ENCODE data around the gene EXOSC6.
A peak's percentile ranks its signal among the peaks of the same experiment; 100 is the strongest.

The EXOSC6 gene

GRCh38 chr16:70255574-70255973 lies 3.8 kb upstream of the EXOSC6 start:
- CTCF ChIA-PET, result interaction anchor here (0.9 to 5.8 kb wide), 4 partner anchors 7 to 92 kb away, joined by 3 to 38 read pairs (median 5); no protein-coding TSS in a partner anchor
- TF ChIP-seq CTCF (IDR thresholded peaks at IDR 0.05; ENCODE audit: control extremely low read depth, extremely low read depth, low read depth, missing control alignments), result no peak
- POLR2A ChIA-PET, result no interaction called here
- no peak for DNase-seq (ENCODE audit: extremely low spot score)

- DNase-seq (ENCODE audit: extremely low spot score), result no peak
- CTCF ChIA-PET, result interaction anchor here (0.8 to 5.8 kb wide), 3 partner anchors 7 to 18 kb away, joined by 3 to 38 read pairs (median 12); no protein-coding TSS in a partner anchor
- POLR2A ChIA-PET, result no interaction called here
- no peak for TF ChIP-seq CTCF (IDR thresholded peaks at IDR 0.05; ENCODE audit: control extremely low read depth, extremely low read depth, low read depth, missing control alignments)
These were observed 3.2 kb upstream of the EXOSC6 start for GRCh38 chr16:70254965-70255286.

- DNase-seq (ENCODE audit: extremely low spot score), result no peak
- CTCF ChIA-PET, result interaction anchor here (0.8 to 5.8 kb wide), 8 partner anchors 8 to 279 kb away, joined by 3 to 38 read pairs (median 4); partner anchors contain the start of gene AARS1
- POLR2A ChIA-PET, result no interaction called here
- no peak for TF ChIP-seq CTCF (IDR thresholded peaks at IDR 0.05; ENCODE audit: control extremely low read depth, extremely low read depth, low read depth, missing control alignments)
These were observed 2.6 kb upstream of the EXOSC6 start for GRCh38 chr16:70254180-70254964.

GRCh38 chr16:70253291-70254106 lies 1.8 kb upstream of the EXOSC6 start:
- CTCF ChIA-PET, result interaction anchor here (1.0 to 5.8 kb wide), 8 partner anchors 9 to 280 kb away, joined by 3 to 38 read pairs (median 5); partner anchors contain the start of gene AARS1
- no peak for DNase-seq (ENCODE audit: extremely low spot score)
- peak; percentile 46 for TF ChIP-seq CTCF (IDR thresholded peaks at IDR 0.05; ENCODE audit: control extremely low read depth, extremely low read depth, low read depth, missing control alignments)
- POLR2A ChIA-PET, result no interaction called here

GRCh38 chr16:70252355-70252988 lies 732 bp upstream of the EXOSC6 start:
- ChIA-PET CTCF (interaction anchor here (0.8 to 5.8 kb wide), 15 partner anchors 10 to 430 kb away, joined by 3 to 38 read pairs (median 3); partner anchors contain the start of genes AARS1, COG4, DDX19B and SF3B3), POLR2A (no interaction called here)
- no peak for DNase-seq (ENCODE audit: extremely low spot score)
- TF ChIP-seq CTCF (IDR thresholded peaks at IDR 0.05; ENCODE audit: control extremely low read depth, extremely low read depth, low read depth, missing control alignments), result peak; percentile 26
